K562 (cell line): ENCODE data around the gene NUFIP2. TPM values are rescaled to one million over a fixed set of nuclear protein-coding genes. Genes with fewer than 3 reads are reported as not detected.

Source experiments
- ATAC-seq: fragments of 200-7000 bp; cut with Tn5 transposase; 3 replicates; pipeline ENCODE4 v1.9.1; 2020; ENCODE audit warnings: moderate library complexity
- BruUV-seq: library from RNA; stranded (reverse); fragments of 400-500 nt; replicated peaks from 2 replicates; lab custom pipeline; 2021; lab: Mats Ljungman, UMichigan
- CTCF ChIA-PET: fragments of 300-600 bp; formaldehyde crosslinking; extraction: SDS; loops from one replicate; lab custom pipeline; 2021; ENCODE audit warnings: low intra/inter-chr PET ratio; lab: Yijun Ruan, JAX
- POLR2A ChIA-PET: fragments of 300-600, 350-650 bp; sonication (Branson Sonifier 250); formaldehyde crosslinking; extraction: SDS; loops from one replicate; lab custom pipeline; 2021; ENCODE audit warnings: antibody characterized with exemption, inconsistent platforms; lab: Yijun Ruan, JAX
- DNase-seq, 4 experiments: peaks; one replicate each; pipeline versions ENCODE4 v3.0.0 to v3.0.0-alpha.2; 2011 to 2018; ENCODE audit warnings: low spot score in 3 of 4, mixed read lengths in 3 of 4; ENCODE audit errors: extremely low read depth in 1 of 4
- FAIRE-seq: peaks from 2 replicates; lab custom pipeline; 2011; peaks lifted over from hg19 to GRCh38; lab: Jason Lieb, UNC
- H2AFZ ChIP-seq: 2 replicates; pipeline ENCODE4 v1.6.0; 2011; ENCODE audit warnings: low read depth, low read length, control low read depth, inconsistent platforms
- H3K27ac ChIP-seq: fragments of 200-600 bp; 3 replicates; pipeline ENCODE4 v1.8.0; 2011; ENCODE audit warnings: low read depth, mild to moderate bottlenecking, control low read depth, inconsistent platforms, low read length, moderate library complexity, mixed read lengths; ENCODE audit errors: extremely low read depth
- H3K27me3 ChIP-seq, 2 experiments: fragments of 300-600 bp in 1 of 2; 2 replicates in 1 of 2; 3 replicates in 1 of 2; pipeline versions ENCODE4 v1.6.0 to v1.8.0; 2011; ENCODE audit warnings: inconsistent platforms in 2 of 2, low read length in 2 of 2, mild to moderate bottlenecking in 1 of 2, mixed read lengths in 1 of 2, moderate library complexity in 1 of 2; ENCODE audit not compliant: control insufficient read depth in 2 of 2, insufficient read depth in 2 of 2
- H3K36me3 ChIP-seq: fragments of 300-600 bp; 3 replicates; pipeline ENCODE4 v1.8.0; 2011; ENCODE audit warnings: mild to moderate bottlenecking, low read length, inconsistent platforms; ENCODE audit not compliant: control insufficient read depth, insufficient read depth
- H3K4me1 ChIP-seq, 2 experiments: fragments of 200-600 bp in 1 of 2; replicated peaks in 1 of 2; 2 replicates in 1 of 2; 3 replicates in 1 of 2; pipeline versions ENCODE4 v1.5.1 to v1.8.0; 2011; ENCODE audit warnings: inconsistent platforms in 2 of 2, low read length in 2 of 2, mild to moderate bottlenecking in 1 of 2, mixed read lengths in 1 of 2, moderate library complexity in 1 of 2; ENCODE audit not compliant: control insufficient read depth in 2 of 2, insufficient read depth in 2 of 2
- H3K4me2 ChIP-seq: 2 replicates; pipeline ENCODE4 v1.6.1; 2011; ENCODE audit warnings: low read length, control low read depth, inconsistent platforms, mixed read lengths; ENCODE audit not compliant: insufficient read depth
- H3K4me3 ChIP-seq: fragments of 200-600 bp; sonication (generic), shearing (Covaris generic); 2 replicates; pipeline ENCODE4 v1.5.1; 2016; ENCODE audit warnings: control low read depth, inconsistent platforms
- H3K79me2 ChIP-seq: fragments of 200-600 bp; 3 replicates; pipeline ENCODE4 v1.8.0; 2011; ENCODE audit warnings: low read length, inconsistent platforms; ENCODE audit not compliant: control insufficient read depth, insufficient read depth
- H3K9ac ChIP-seq, 2 experiments: 2 replicates each; pipeline versions ENCODE4 v1.6.0 to v1.6.1; 2011; ENCODE audit warnings: low read depth in 2 of 2, low read length in 2 of 2, control low read depth in 1 of 2, inconsistent platforms in 1 of 2, mild to moderate bottlenecking in 1 of 2, mixed read lengths in 1 of 2; ENCODE audit not compliant: insufficient read depth in 1 of 2
- H3K9me1 ChIP-seq: one replicate; pipeline ENCODE4 v1.6.0; 2011; ENCODE audit warnings: inconsistent platforms, mild to moderate bottlenecking, low read length, moderate library complexity; ENCODE audit not compliant: control insufficient read depth, insufficient read depth
- H3K9me3 ChIP-seq: replicated peaks from 2 replicates; pipeline ENCODE4 v1.5.1; 2011; ENCODE audit warnings: low read depth, low read length, inconsistent platforms; ENCODE audit not compliant: control insufficient read depth, insufficient read depth
- H4K20me1 ChIP-seq: replicated peaks from 2 replicates; pipeline ENCODE4 v1.6.1; 2011; ENCODE audit warnings: low read length, inconsistent platforms, mixed read lengths; ENCODE audit not compliant: control insufficient read depth, insufficient read depth
- CEBPB ChIP-seq: fragments of 450-650 bp; IDR thresholded peaks from 2 replicates; pipeline ENCODE4 v1.6.1; 2016; ENCODE audit warnings: missing genetic modification characterization, missing compliant biosample characterization
- CEBPG ChIP-seq, 3 experiments: fragments of 200-800 bp in 1 of 3; sonication (Bioruptor generic) in 1 of 3; sonication (generic) in 1 of 3; formaldehyde crosslinking in 1 of 3; IDR thresholded peaks in 2 of 3; conservative IDR thresholded peaks in 1 of 3; 2 replicates each; pipeline versions ENCODE4 v1.6.1 to v1.8.0; 2016 to 2022; ENCODE audit warnings: missing compliant biosample characterization in 2 of 3, missing genetic modification characterization in 2 of 3, mild to moderate bottlenecking in 1 of 3, missing genetic modification reagents in 1 of 3
- CHD4 ChIP-seq: fragments of 200-600 bp; sonication (generic); IDR thresholded peaks from 3 replicates; pipeline ENCODE4 v1.6.1; 2012; ENCODE audit warnings: low read depth, mild to moderate bottlenecking, mixed read lengths, low read length, inconsistent platforms; ENCODE audit not compliant: insufficient read depth, insufficient replicate concordance, poor library complexity, severe bottlenecking
- RBM14 ChIP-seq: fragments of 200-400 bp; formaldehyde crosslinking; IDR thresholded peaks from 2 replicates; pipeline ENCODE4 v1.6.1; 2018; ENCODE audit warnings: low read depth, mild to moderate bottlenecking, low read length, moderate library complexity, borderline replicate concordance; ENCODE audit not compliant: insufficient read depth
- WGBS: fragments of 100-300 bp; shearing (Covaris generic); methylation state at CpG from one replicate; pipeline ENCODE4 v1.1.6; 2016; ENCODE audit warnings: low coverage, mixed read lengths; ENCODE audit not compliant: insufficient coverage; ENCODE audit errors: missing lambda C conversion rate; 5-methylcytosine and 5-hydroxymethylcytosine counted together
- in situ Hi-C: fragments of 300-500 bp; cut with MboI; formaldehyde crosslinking; loops from 4 replicates; pipeline ENCODE4 v1.15.0; 2018; ENCODE audit warnings: inconsistent platforms, mixed read lengths
- intact Hi-C: fragments of 100-400 bp; cut with micrococcal nuclease; formaldehyde crosslinking; loops from 2 replicates; pipeline ENCODE4 v1.14.2; 2022
- polyA plus RNA-seq, 8 experiments: library from polyadenylated mRNA; depleted of rRNA in 4 of 8; stranded (reverse) in 5 of 8; unstranded in 3 of 8; fragments of >200 nt; fragmentation: Nextera tagmentation in 2 of 8; fragmentation: Illumina TruSeq in 1 of 8; extraction: Ambion mirVana in 2 of 8; extraction: Trizol in 1 of 8; gene quantifications; 2 replicates each; pipeline versions ENCODE4 v1.2.1 to v1.2.3, GENCODE V29; 2011 to 2014; ENCODE audit warnings: inconsistent platforms in 1 of 8, missing spikeins in 1 of 8
- total RNA-seq, 7 experiments: library from RNA; depleted of rRNA in 6 of 7; stranded (reverse); fragments of >200 nt in 6 of 7; fragmentation: Illumina TruSeq in 2 of 7; extraction: Trizol in 2 of 7; gene quantifications; 2 replicates each; pipeline versions ENCODE4 v1.2.1 to v1.2.3, GENCODE V29; 2011 to 2021; ENCODE audit warnings: low replicate concordance in 1 of 7

The NUFIP2 gene
- total and polyA plus RNA-seq, 9 of the 15 experiments (the other 6 are each of a cell fraction or from before 2014, with no cell fraction given), result 4.9 to 40.7 (median 18.5) TPM

DNA sequence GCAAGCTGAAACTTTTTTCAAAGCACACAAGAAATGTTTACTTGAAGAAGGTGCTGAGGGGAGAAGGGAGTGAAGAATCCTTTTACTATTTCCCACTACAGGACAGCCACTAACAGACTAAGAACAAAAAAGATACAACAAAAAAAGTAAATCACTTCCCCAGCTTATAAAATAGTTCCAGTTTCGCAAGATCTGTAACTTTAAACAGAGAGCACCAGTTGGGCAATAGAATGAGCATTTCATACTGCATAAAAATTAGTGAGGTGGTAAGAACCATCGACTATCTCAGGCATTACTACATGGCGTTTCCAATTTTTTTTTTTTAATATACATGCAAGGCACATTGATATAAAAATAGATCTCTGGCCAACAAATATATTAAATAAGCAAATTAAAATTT, 36.2 kb downstream of the NUFIP2 start:
- Histone ChIP-seq H2AFZ (no peak overlapping the region), H3K27me3 (no peaks in the 10 kb centered on the region), H3K4me1 (no peaks in the 10 kb centered on the region; a peak in 1 of 5 replicates), H3K4me2 (no peak overlapping the region), H3K27ac (no peak overlapping the region), H3K36me3 (peaks cover 73% of the 10 kb centered on the region), H4K20me1 (peaks cover 2% of the 10 kb centered on the region; the same call in 1 of the 2 replicates), H3K9ac (no peak overlapping the region), H3K4me3 (no peak overlapping the region), H3K9me1 (no peaks in the 10 kb centered on the region), H3K9me3 (no peaks in the 10 kb centered on the region), H3K79me2 (peaks cover 36% of the 10 kb centered on the region)
- 88% methylated on average over 3 of the region's 3 CpGs for WGBS
- FAIRE-seq (no peak), DNase-seq (no peak), ATAC-seq (no peak)
- CTCF ChIA-PET, result no interaction called here
- intact Hi-C loops, result no loop called here
- no TSS peak for BruUV-seq
- peak; percentile 61 for TF ChIP-seq CEBPB (tag)
- TF ChIP-seq CHD4, result no peak
- no peak for TF ChIP-seq CEBPG (CRISPR knock-in tag; IDR thresholded peaks at IDR 0.05)
- TF ChIP-seq CEBPG (tag; conservative IDR thresholded peaks at IDR 0.05 in 1 of 2, IDR thresholded peaks at IDR 0.05 in 1 of 2), result peak; percentile 33 to 40; a peak in 2 of 4 replicates
- TF ChIP-seq RBM14, result no peak
- POLR2A ChIA-PET, result interaction anchor here (0.8 to 2.9 kb wide), 3 partner anchors 8 to 93 kb away, joined by 3 to 8 read pairs (median 4); no protein-coding TSS in a partner anchor
- in situ Hi-C loops, result no loop called here
